Skeletal muscle tissue (tissue), 4 donors: ENCODE results near the gene IL22. TPM values are rescaled to one million over a fixed set of nuclear protein-coding genes. Genes with fewer than 3 reads are reported as not detected.

Source experiments
- H3K27ac ChIP-seq: one replicate; pipeline ENCODE4 v1.7.0; 2013; ENCODE audit warnings: mild to moderate bottlenecking, low read depth, low read length, inconsistent platforms
- H3K27me3 ChIP-seq, 3 donors: one replicate each; pipeline ENCODE4 v1.7.0; 2013; ENCODE audit warnings: low read length in 3 of 3; ENCODE audit not compliant: control insufficient read depth in 3 of 3, insufficient read depth in 3 of 3
- H3K36me3 ChIP-seq, 3 donors: one replicate each; pipeline ENCODE4 v1.7.0; 2013; ENCODE audit warnings: low read length in 3 of 3; ENCODE audit not compliant: control insufficient read depth in 3 of 3, insufficient read depth in 3 of 3
- H3K4me1 ChIP-seq, 3 donors: one replicate each; pipeline ENCODE4 v1.7.0; 2013; ENCODE audit warnings: low read length in 3 of 3, mild to moderate bottlenecking in 3 of 3; ENCODE audit not compliant: control insufficient read depth in 3 of 3, insufficient read depth in 3 of 3
- H3K4me3 ChIP-seq, 3 donors: one replicate each; pipeline ENCODE4 v1.7.0; 2013; ENCODE audit warnings: low read length in 3 of 3
- H3K9ac ChIP-seq, 3 donors: one replicate each; pipeline ENCODE4 v1.7.0; 2013; ENCODE audit warnings: low read length in 3 of 3, mild to moderate bottlenecking in 3 of 3, moderate library complexity in 2 of 3, low read depth in 1 of 3
- H3K9me3 ChIP-seq, 3 donors: one replicate each; pipeline ENCODE4 v1.7.0; 2013; ENCODE audit warnings: low read length in 3 of 3; ENCODE audit not compliant: control insufficient read depth in 3 of 3
- total RNA-seq: library from RNA; depleted of rRNA; stranded (reverse); fragments of >200 nt; gene quantifications from one replicate; pipeline ENCODE4 v1.2.3, GENCODE V29; 2014
- donor health status: Osteomylitis.

The IL22 gene
- total RNA-seq, 1 donor from 2014 or later, result not detected

GRCh38 chr12:68245180-68246021, 8.0 kb downstream of the IL22 start:
- Histone ChIP-seq H3K4me1 (peaks cover 0 to 2% (median 0%) of the 10 kb centered on the region in 3 donors), H3K27me3 (no peaks in the 10 kb centered on the region), H3K27ac (no peak overlapping the region), H3K4me3 (peak overlapping the region in 2 of 3 donors; percentile 41 to 47), H3K36me3 (no peaks in the 10 kb centered on the region), H3K9me3 (no peaks in the 10 kb centered on the region), H3K9ac (peak overlapping the region in 1 of 3 donors; percentile 47)

- H3K4me1 ChIP-seq, result peaks cover 2 to 5% (median 3%) of the 10 kb centered on the region in 3 donors
- H3K27ac ChIP-seq, result no peak overlapping the region
Observed at GRCh38 chr12:68242777-68243176, 10.6 kb downstream of the IL22 start.

GRCh38 chr12:68240975-68241374, 12.4 kb downstream of the IL22 start:
- Histone ChIP-seq H3K27me3 (no peaks in the 10 kb centered on the region), H3K36me3 (no peaks in the 10 kb centered on the region), H3K9me3 (no peaks in the 10 kb centered on the region), H3K27ac (no peak overlapping the region), H3K4me1 (peaks cover 13 to 17% (median 13%) of the 10 kb centered on the region in 3 donors), H3K4me3 (peak overlapping the region in 1 of 3 donors; percentile 18), H3K9ac (no peak overlapping the region)

More at GRCh38 chr12:68242777-68243176, 10.6 kb downstream of the IL22 start:
- no peaks in the 10 kb centered on the region for H3K9me3 ChIP-seq
- no peaks in the 10 kb centered on the region for H3K36me3 ChIP-seq
- H3K4me3 ChIP-seq, result no peak overlapping the region
- H3K9ac ChIP-seq, result no peak overlapping the region
- H3K27me3 ChIP-seq, result no peaks in the 10 kb centered on the region

- no peaks in the 10 kb centered on the region for H3K9me3 ChIP-seq
- H3K4me3 ChIP-seq, result no peak overlapping the region
- H3K4me1 ChIP-seq, result peaks cover 13 to 17% (median 13%) of the 10 kb centered on the region in 3 donors
- H3K9ac ChIP-seq, result no peak overlapping the region
- H3K36me3 ChIP-seq, result no peaks in the 10 kb centered on the region
- no peak overlapping the region for H3K27ac ChIP-seq
- no peaks in the 10 kb centered on the region for H3K27me3 ChIP-seq
Observed at GRCh38 chr12:68240079-68240478, 13.3 kb downstream of the IL22 start.

GRCh38 chr12:68239309-68239982, 14.0 kb downstream of the IL22 start:
- Histone ChIP-seq H3K36me3 (no peaks in the 10 kb centered on the region), H3K4me1 (peaks cover 13 to 17% (median 13%) of the 10 kb centered on the region in 3 donors), H3K9ac (no peak overlapping the region), H3K27ac (no peak overlapping the region), H3K27me3 (no peaks in the 10 kb centered on the region), H3K4me3 (no peak overlapping the region), H3K9me3 (no peaks in the 10 kb centered on the region)

DNA sequence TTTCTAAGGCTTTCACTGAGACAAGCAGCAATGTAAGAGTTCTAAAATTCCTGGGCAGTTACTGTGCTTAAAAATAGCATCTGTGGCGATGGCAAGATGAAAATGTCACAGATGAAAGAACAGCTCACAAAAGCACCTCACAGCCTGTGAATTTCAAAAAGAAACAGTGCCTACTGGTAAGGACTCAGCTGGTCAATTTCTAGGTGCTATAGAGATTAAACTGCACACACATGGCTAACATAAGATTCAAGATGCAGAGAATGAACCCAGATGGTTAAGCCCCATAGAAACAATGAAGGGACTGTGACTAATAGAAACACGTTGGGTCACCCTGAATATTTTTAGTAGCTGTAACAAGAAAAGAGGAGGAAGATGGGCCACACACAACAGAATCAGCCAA, 15.8 kb downstream of the IL22 start:
- Histone ChIP-seq H3K4me1 (peaks cover 13 to 17% (median 13%) of the 10 kb centered on the region in 3 donors), H3K36me3 (no peaks in the 10 kb centered on the region), H3K9ac (peak overlapping the region in 1 of 3 donors; percentile 52), H3K27ac (no peak overlapping the region), H3K27me3 (no peaks in the 10 kb centered on the region), H3K9me3 (no peaks in the 10 kb centered on the region), H3K4me3 (peak overlapping the region in 1 of 3 donors; percentile 30)

DNA sequence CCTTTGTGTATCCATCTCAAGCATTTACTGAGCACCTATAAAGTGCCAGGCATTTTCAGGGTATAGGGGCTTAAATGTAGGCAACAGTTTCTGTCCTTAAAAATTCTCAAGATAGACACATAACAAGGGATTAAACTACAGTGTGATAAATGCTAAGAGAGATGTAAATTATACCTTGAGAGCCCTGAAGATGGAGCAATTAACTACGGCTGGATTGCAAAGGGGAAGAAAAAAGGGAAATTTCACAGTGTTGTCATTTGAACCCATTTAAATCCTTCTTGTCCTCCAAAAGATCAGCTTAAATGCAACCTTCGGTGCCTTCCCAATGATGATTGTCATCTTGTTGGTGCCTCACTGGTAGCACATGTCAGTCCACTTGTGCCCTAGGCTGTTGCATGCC, 16.3 kb downstream of the IL22 start:
- Histone ChIP-seq H3K27me3 (no peaks in the 10 kb centered on the region), H3K9me3 (no peaks in the 10 kb centered on the region), H3K36me3 (no peaks in the 10 kb centered on the region), H3K4me3 (peak overlapping the region; percentile 60 to 74 (median 61)), H3K27ac (no peak overlapping the region), H3K9ac (peak overlapping the region; percentile 52), H3K4me1 (peaks cover 13 to 17% (median 13%) of the 10 kb centered on the region in 3 donors)

GRCh38 chr12:68236421-68237059, 16.9 kb downstream of the IL22 start:
- Histone ChIP-seq H3K4me1 (peaks cover 13 to 17% (median 13%) of the 10 kb centered on the region in 3 donors), H3K9ac (peak overlapping the region; percentile 52), H3K4me3 (peak overlapping the region; percentile 60 to 74 (median 61)), H3K27me3 (no peaks in the 10 kb centered on the region), H3K27ac (no peak overlapping the region), H3K9me3 (no peaks in the 10 kb centered on the region), H3K36me3 (no peaks in the 10 kb centered on the region)

GRCh38 chr12:68235576-68235975, 17.8 kb downstream of the IL22 start:
- no peaks in the 10 kb centered on the region for H3K36me3 ChIP-seq
- no peak overlapping the region for H3K27ac ChIP-seq
- no peak overlapping the region for H3K4me3 ChIP-seq
- no peaks in the 10 kb centered on the region for H3K27me3 ChIP-seq
- H3K4me1 ChIP-seq, result peaks cover 10 to 17% (median 13%) of the 10 kb centered on the region in 3 donors
- H3K9ac ChIP-seq, result no peak overlapping the region
- H3K9me3 ChIP-seq, result no peaks in the 10 kb centered on the region
